LNCAP (cell line): Measurements from ENCODE around the gene SULT1B1.

Experiments
- CTCF ChIP-seq: fragments of 450-650 bp; IDR thresholded peaks from 2 replicates; pipeline ENCODE4 v1.5.1; 2017; ENCODE audit warnings: mild to moderate bottlenecking

The SULT1B1 gene

GRCh38 chr4:69744157-69744478 is 16.3 kb downstream of the SULT1B1 start:
- no peak for TF ChIP-seq CTCF

- TF ChIP-seq CTCF, result no peak
These were observed 16.8 kb downstream of the SULT1B1 start for GRCh38 chr4:69743476-69744156.

DNA sequence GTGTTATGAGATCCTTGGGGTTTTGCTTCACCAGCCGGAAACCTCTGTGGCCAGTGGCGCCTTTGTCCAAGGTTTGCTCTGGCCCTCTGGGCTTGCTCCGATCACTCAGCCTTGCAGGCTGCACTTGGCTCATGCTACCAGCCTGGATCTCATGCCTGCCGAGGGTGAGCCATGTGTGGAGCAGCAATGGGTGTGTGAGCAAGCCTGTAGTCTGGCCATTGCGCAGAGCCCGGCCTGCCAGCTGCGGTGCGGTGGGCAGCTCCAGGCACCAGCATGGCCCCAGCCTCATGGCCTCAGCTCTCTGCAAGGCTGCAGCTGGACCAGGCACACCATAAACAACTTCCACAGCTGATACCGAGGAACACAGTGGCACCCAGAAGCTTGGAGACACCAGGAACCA is 17.8 kb downstream of the SULT1B1 start:
- no peak for TF ChIP-seq CTCF

- TF ChIP-seq CTCF, result no peak
These were observed 21.5 kb downstream of the SULT1B1 start for GRCh38 chr4:69738872-69739271.

DNA sequence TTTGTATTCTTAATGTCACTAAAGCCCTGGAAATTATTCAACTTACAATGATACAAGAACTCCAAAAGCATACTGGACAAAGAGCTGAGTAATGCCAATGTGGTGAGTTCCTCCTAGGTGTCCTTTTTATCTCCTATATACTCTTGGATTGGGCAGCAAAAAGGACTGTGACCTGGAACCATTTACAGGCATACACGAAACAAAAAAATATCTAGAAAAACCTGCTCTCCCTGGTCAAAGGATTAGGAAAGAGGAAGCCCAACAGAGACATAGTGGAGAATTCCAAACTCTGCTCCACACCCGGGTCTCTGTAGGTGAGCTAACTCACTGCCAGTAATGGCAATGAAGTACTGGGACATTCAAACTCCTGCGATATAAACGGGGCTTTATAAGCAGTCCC is 25.3 kb downstream of the SULT1B1 start:
- TF ChIP-seq CTCF, result no peak

DNA sequence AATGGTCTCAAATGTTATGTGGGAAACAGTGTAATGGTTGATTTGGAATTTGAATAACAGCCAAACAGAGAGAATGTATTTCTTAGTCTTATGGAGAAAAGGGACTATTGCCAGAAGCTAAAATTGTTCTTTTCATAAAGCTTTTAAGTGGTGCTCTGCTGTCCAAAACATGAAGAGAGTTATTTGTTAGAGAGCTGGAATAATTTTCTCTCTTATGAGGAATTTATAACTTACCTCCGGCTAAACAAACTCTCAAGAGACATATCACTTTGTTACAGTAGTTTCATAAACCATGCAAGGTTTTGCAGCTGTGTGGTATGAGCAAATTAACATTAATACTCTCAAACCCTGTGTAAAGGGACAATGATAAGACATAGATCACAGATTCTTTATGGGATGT is 28.6 kb downstream of the SULT1B1 start:
- TF ChIP-seq CTCF, result no peak

GRCh38 chr4:69731241-69731640 is 29.2 kb downstream of the SULT1B1 start:
- no peak for TF ChIP-seq CTCF

GRCh38 chr4:69730002-69730401 is 30.4 kb downstream of the SULT1B1 start:
- TF ChIP-seq CTCF, result no peak
